ENCODE measurements around the gene PLEKHB1.

GRCh38 chr11:73655686-73656085, 9.3 kb downstream of the PLEKHB1 start:
- no peak for TF ChIP-seq CTCF (conservative IDR thresholded peaks at IDR 0.05)
- TF ChIP-seq ZFX (IDR thresholded peaks at IDR 0.05): no peak
